Measurements from ENCODE around the gene MPPED2.

Gene MPPED2

GRCh38 chr11:30474151-30474954 lies 111.8 kb downstream of the MPPED2 start:
- DNase-seq (ENCODE audit: low read depth) = no peak
- no peak overlapping the region for H3K4me3 ChIP-seq (ENCODE audit: low read depth, low read length)
- TF ChIP-seq CTCF (IDR thresholded peaks at IDR 0.05; ENCODE audit: insufficient read depth, low read depth, low read length, missing control alignments) = no peak

- no peak for TF ChIP-seq CTCF (IDR thresholded peaks at IDR 0.05; ENCODE audit: insufficient read depth, low read depth, low read length, missing control alignments)
- H3K4me3 ChIP-seq (ENCODE audit: low read depth, low read length) = no peak overlapping the region
- DNase-seq (ENCODE audit: low read depth) = no peak
These were observed 114.9 kb downstream of the MPPED2 start for GRCh38 chr11:30471244-30471643.

GRCh38 chr11:30468881-30469280 lies 117.3 kb downstream of the MPPED2 start:
- no peak overlapping the region for H3K4me3 ChIP-seq (ENCODE audit: low read depth, low read length)
- TF ChIP-seq CTCF (IDR thresholded peaks at IDR 0.05; ENCODE audit: insufficient read depth, low read depth, low read length, missing control alignments) = no peak
- DNase-seq (ENCODE audit: low read depth) = no peak

GRCh38 chr11:30467176-30467575 lies 119.0 kb downstream of the MPPED2 start:
- no peak overlapping the region for H3K4me3 ChIP-seq (ENCODE audit: low read depth, low read length)
- no peak for DNase-seq (ENCODE audit: low read depth)
- no peak for TF ChIP-seq CTCF (IDR thresholded peaks at IDR 0.05; ENCODE audit: insufficient read depth, low read depth, low read length, missing control alignments)

- no peak overlapping the region for H3K4me3 ChIP-seq (ENCODE audit: low read depth, low read length)
- DNase-seq (ENCODE audit: low read depth) = no peak
- no peak for TF ChIP-seq CTCF (IDR thresholded peaks at IDR 0.05; ENCODE audit: insufficient read depth, low read depth, low read length, missing control alignments)
These were observed 120.5 kb downstream of the MPPED2 start for GRCh38 chr11:30465623-30466022.

- no peak for TF ChIP-seq CTCF (IDR thresholded peaks at IDR 0.05; ENCODE audit: insufficient read depth, low read depth, low read length, missing control alignments)
- H3K4me3 ChIP-seq (ENCODE audit: low read depth, low read length) = no peak overlapping the region
- no peak for DNase-seq (ENCODE audit: low read depth)
These were observed 121.0 kb downstream of the MPPED2 start for GRCh38 chr11:30465192-30465591.

- no peak for DNase-seq (ENCODE audit: low read depth)
- no peak overlapping the region for H3K4me3 ChIP-seq (ENCODE audit: low read depth, low read length)
- no peak for TF ChIP-seq CTCF (IDR thresholded peaks at IDR 0.05; ENCODE audit: insufficient read depth, low read depth, low read length, missing control alignments)
These were observed 122.9 kb downstream of the MPPED2 start for GRCh38 chr11:30463266-30463665.
